GM21367 (cell line): ENCODE data around the gene PPP1R18.
"Not testable (repeated sequence)": the region's sequence is repeated elsewhere in the genome, so short reads cannot be mapped to it uniquely, and the experiment has no call there.

Experiments used
- ATAC-seq: cut with Tn5 transposase; IDR thresholded peaks from one replicate; pipeline ENCODE4 v1.9.1; 2021; ENCODE audit not compliant: unreplicated experiment

Gene PPP1R18

DNA sequence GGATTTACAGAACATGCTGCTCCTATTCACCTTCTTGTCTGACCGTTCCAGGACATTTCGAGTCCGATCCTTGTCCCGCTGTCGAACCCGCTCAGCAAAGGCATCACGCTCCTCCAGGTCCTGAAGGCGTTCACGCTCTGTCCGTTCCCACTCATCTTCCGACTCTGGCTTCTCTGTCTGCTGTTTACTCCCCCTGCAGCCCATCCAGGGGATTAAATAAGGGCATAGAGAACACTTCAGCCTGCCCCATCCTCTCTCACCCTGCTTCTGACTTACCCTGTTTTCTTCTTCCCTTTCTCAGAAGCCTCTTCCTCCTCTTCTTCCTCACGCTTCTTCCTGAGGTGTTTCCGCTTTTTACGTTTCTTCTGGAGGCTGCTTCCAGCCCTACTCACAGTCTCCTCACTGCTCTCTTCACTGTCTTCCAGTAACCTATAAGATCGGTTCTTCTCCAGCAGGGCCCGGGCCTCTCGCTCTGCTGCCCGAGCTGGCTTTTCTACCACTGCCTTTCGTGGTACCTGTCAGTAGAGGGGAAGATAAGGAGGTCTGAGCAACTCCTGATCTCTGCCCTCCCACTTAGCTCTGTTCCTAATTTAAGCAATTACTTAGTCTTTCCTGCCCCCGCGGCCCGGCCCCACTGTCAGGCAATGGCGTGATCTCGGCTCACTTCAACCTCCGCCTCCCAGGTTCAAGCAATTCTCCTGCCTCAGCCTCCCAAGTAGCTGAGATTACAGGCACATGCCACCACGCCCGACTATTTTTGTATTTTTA, 15.5 kb downstream of the PPP1R18 start:
- no peak for ATAC-seq

DNA sequence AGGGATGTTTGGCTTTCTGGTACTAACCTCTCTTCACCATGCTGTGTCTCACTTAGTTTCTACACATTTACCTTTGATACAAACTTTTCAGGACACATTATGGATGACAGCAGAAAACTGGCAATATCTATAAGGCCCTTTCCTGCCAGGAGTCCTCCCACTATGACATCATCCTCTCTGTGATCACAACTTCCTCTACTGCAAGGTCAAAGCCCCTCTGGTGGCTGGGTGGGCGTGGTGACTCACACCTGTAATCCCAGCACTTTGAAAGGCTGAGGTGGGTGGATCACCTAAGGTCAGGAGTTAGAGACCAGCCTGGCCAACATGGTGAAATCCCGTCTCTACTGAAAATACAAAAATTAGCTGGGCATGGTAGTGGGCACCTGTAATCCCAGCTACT, 20.1 kb downstream of the PPP1R18 start:
- ATAC-seq: not testable (repeated sequence)

DNA sequence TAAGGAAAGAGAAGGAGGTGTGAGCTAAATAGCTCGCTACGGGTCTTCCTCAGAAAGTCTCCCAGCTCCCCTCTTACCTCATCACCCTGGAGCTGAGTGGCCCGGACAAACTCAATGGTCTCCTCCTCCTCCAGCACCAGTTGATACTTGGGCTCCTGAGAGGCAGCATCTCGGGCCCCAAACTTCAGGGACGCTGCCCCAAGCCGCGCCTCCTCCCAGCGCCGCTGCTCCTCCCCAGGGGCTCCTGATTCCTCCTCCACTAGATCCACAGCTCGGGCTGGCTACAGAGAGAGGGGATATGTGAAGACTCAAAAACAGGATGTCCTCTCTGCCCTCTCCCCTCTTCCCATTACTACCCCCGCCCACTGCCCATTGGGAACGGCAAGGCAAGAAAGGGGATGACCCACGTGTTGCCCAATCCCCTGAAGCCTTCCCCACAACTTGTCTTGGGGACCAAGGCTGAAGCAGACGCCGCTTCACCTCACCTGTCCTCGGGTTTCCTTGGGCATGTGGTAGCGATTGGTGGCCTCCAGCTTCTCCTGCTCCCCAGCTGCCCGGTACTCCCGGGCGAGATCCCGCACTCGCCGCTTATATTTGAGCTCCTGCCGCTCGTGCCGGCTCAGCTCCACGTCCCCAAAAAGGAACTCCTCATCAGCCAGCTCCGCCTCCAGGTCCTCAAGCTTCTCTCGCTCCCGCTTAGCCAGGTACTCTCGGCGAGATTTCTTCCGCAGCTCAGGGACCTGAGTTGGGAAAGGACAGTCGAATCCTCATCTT, 21.3 kb downstream of the PPP1R18 start:
- no peak for ATAC-seq

DNA sequence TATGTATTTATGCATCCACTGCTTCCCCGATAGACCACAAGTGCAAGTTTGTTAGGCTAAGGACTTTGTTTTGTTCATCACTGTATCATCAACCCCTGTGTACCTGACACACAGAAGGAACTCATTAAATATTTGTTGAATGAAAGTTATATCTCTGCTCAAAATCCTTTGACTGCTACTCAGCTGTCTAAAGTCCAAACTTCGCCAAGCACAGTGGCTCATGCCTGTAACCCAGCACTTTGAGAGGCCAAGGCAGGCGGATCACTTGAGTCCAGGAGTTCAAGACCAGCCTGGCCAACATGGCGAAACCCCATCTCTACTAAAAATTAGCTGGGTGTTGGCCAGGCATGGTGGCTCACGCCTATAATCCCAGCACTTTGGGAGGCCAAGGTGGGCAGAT, 28.5 kb downstream of the PPP1R18 start:
- ATAC-seq: not testable (repeated sequence)

DNA sequence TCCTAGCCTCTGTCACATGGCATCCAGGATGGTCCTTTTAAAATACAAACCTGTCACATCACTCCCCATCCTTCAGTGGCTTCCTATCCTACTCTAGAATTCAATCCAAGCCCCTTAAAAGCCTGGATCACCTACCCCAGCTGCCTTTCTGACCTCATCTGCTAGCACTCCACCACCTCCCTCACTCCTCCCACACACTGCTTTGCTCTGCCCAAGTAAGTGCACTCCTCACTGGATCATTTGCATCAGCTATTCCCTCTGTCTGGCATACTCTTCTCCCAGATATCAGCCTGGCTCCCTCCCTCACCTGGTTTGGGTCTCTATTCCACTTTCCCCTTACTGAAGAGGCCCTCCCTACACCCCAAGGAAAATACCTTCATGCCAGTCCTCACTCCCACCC, 29.0 kb downstream of the PPP1R18 start:
- no peak for ATAC-seq

DNA sequence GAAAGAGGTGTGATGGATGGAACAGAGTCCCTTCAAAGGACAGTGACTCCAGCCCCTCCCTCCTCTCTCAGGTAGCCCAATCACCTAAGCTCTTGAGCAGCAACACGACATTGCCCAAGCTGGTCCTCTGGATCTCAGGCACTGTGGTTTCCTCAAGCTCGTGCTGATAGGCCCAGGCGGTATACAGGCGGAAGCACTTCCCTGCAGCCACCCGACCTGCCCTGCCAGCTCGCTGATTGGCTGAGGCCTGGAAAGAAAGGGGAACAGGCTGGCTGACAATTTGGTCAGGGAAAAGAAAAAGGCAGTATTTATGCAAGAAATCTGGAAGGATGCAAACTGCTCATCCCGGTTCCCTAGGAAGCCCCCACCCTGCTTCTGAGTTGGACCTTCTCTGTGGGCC, 29.9 kb downstream of the PPP1R18 start:
- ATAC-seq: no peak

DNA sequence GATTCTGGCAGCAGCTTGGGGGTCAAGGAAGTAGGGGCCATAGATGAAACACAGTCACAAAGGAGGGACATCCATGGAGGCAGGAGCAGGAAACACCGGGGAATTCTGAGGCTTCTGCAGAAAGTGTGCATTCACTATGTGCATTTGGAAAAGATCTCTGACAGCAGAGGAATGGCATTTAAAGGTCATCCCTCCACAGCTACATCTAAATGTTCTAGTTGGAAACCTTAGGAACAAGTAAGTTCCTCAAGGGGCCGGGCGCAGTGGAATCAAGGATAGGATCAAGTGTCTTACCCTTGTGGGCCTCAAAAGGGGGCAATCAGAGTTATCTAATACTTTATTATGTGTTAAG, 30.7 kb downstream of the PPP1R18 start:
- ATAC-seq: no peak

DNA sequence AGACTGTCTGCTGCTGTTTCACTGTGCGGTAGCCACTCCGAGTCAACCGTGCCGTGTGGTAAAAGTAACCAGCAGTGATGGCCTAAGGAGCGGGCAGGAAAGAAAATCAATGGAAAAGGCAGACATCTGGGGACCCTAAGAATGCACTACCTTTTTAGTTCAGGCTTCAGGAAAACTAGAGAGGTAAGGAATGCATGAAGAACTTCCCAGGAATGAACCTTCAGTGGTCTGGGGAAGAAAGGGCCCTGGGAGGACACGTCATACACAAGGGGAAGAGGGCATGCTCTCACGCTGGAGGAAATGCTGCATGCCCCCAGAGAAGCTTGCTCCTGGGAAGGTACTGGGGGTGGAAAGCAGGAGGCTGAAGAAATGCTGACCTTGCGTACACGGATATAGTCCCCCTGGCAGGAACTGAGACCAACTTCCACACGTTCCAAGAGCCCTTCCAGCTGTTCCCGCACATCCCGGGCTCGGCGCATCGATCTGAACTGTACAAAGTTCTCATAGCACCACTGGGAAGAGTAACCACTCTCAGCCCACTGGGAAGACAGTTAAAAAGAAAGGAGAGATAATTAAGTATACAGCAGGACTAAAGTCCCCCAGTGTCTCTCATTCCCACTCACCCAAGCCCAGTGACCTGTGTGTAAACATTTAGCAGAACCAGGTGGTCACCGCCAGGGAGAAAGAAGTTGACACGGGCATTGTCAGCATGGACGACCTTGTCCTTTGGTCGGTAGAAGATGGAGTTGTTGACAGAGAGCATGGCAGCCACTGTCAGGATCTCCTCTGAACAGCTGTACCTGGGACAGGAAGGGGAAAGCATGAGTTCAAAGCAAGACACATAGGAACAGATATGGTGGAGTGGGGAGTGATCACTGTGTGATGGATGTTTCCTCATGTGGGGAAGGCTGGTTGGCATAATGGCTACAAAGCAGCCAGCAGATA, 31.4 kb downstream of the PPP1R18 start:
- ATAC-seq: no peak

DNA sequence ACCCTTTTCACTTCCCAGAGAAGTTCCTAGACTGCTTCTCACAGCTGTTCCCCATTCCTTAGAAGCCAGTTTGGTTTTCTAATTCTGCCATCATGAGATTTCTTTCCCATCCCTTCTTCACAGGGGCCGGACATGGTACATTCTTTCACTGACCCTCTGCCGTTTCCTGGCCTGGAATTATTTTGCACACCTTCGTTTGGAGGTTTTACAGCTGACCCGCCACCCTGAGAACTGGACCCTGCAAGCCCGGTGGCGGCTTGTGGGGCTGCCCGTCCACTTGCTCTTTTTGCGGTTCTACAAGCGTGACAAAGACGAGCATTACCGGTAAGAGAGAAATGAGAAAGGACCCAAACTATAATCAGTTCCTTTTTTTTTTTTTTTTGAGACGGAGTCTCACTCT, 35.3 kb downstream of the PPP1R18 start:
- ATAC-seq: no peak

DNA sequence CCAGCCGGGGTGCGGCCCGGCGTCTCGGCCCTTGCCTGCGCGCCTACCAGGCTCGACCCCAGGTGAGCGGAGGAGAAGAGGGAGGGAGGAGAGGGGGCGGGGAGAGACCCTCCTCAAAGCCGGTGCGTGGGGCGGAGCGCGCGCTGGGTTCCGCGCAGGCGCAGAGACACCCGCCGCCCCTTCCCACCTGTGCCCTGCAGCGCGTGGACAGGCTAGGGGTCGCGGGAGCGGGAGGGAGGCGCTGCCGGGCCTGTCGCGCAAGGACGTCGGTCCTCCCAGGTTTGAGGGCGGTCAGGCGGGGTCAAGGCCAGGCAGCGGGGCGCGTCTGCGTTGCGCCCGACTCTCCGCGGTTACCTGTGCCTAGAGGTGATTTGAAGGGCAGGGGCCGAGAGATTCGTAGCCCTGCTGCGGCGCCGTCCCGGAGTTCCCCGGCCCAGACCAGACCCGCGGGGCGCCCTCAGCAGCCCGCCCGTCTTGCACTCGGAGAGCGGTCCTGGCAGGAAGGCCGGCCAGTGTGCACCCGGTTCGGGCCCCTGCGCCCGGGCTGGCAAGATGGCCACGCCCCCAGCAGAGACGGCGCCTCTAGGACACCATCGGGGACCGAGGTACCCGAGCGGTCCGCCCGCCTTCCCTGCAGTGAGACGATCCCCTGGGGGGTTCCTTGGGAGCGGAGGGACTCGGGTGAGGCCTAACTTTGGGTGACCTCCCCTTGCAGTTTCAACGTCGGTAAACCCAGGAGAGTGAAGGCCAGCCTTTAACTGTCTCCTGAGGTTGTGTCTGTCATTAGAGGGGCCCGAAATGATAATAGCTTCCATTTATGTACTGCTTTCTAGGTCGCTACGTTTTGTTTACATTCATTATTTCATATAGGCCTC, 39.0 kb downstream of the PPP1R18 start:
- ATAC-seq: peak; percentile 50

DNA sequence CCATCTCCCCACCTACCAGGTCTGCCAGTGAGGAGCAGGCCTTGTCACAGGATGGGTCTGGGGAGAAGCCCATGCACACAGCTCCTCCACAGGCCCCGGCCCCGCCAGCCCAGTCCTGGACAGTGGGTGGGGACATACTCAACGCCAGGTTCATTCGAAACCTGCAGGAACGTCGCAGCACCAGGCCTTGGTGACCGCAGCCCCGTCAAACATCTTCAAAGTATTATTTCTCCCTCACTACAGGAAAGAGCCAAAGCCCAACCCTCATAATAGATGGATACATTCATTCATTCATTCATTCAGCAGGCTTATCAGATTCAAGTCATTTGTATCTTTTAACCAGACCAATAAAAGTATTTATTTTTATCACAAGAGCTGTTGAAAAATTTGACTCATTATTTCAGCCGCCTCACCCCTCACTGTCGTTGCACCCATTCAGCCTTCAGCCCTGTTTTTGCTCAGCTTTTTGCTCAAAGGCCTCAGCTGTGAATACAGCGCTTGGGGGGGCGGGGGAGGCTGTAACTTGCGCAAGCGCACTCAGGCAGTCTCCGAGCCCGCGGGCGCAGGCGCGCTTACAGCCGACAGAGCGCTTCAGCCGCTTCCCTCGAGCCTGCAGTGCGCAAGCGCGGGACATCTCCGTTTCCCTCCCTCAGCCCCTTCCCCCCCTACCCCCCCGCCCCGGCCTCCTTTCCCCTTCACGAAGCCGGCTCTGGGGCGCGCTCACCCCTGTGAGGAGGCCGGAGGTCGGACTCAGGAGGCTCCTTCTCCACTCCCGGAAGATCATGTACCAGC, 39.8 kb downstream of the PPP1R18 start, which contains the start of gene C6orf136:
C6orf136 (plus strand) TSS at position 684 of the 792 bp plus-strand sequence; CDS start at position 783, 99 bp downstream.
- ATAC-seq: peak; percentile 44

DNA sequence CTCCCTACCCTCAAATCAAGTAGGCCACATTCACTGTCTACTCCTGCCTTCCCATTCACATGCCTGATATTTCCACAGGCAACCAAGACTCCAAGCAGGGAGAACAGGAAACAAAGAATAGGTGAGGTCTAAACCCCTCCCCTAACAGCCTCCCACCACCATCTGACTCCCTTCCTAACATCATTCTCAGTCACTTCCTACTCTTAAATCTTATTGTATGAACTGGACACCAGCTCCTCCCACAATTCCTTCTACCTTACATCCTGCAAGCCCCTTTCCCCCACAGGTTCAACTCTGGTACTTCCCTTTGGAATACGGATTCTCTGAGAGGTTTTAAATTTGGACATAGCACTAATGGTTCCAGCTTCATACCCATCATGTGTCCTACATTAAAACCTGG, 40.5 kb downstream of the PPP1R18 start:
- ATAC-seq: no peak

DNA sequence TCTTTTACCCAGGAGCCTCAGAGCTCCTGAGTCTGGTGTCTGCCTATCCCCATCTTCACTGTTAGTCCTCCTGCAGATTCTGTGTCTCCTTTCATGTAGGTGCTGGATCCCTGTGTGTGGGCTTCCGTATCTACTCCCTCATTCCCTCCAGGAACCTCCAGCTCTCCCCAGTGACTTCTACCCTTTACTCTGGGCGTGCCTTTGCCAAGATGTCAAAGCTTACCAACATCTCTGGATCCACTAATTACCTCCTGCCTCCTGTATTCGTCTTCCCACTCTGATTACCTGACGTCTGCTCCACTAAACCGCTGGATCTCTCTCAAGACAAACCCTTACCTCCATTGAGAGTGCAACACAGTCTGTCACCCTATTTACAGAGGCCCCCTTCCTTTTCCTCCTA, 41.7 kb downstream of the PPP1R18 start:
- no peak for ATAC-seq

DNA sequence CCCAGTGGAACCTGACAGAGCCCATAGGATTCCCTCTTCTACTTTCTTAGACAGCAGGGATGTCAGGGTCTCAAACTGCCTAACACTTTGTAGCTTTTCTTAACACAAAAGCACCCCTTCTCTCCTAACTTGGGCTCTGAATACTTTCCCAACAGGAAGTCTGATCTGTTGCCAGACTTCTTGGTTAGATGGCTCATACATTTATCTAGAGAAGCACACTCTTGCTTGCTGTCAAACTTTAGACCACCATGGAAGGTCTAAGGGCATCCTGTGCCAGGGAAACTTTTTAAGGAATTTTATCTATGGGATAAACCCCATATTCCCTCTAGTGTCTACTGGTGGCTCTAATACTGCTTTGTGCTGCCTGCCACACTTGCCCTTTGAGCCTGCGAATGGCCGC, 42.8 kb downstream of the PPP1R18 start:
- ATAC-seq: no peak

DNA sequence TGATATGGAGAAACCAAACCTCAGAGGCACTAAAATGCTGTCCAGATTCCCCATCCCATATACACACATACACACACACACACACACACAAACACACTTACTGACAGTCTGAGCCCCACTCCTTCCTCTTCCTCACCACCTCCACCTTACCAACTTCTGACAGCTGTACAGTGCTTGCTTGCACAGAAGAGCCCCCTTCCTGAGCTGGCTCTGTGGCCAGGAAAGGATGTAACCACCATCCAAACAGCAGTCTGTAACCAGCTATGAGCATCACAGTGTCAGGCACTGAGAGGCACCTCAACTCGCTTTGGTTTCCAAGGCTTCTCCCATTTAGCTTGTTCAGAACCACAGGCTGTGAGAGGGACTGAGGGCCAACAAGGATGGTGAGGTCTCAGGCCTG, 45.4 kb downstream of the PPP1R18 start:
- no peak for ATAC-seq

DNA sequence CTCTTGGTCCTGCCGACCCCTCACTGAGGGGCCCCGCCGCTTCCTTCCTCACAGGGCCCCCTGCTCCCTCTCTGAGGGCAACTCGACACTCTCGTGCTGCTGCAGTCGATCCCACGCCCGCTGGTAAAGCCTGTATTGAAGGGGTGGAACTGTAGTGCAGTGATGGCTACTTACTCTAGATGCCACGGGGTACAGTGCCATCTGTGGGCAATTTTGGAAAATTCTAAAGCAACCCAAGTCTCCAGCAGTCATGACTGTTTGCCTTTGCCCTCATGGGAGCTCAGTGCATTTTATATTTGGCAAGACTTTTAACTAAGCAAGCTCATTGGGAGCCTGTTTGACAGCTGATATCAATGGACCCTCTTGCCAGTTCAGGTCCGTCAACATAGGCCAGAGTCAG, 46.0 kb downstream of the PPP1R18 start:
- no peak for ATAC-seq

DNA sequence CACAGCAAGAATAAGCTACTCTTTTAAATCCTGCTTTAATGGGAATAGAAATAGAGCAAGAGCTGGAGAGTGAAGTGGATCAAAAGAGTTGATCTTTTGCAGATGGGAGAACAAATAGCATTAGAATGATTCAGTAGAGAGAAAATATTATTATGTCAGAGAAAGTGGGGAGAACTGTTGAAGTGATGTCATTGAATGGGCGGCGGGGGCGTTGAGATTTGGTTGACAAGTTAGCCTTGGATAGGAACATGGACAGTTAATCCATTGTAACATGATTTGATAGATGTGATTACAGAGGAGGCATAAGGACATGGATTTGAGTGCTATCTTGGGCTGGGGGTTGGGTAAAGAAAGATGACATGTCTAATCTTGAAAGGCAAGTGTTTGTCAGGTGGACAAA, 50.6 kb downstream of the PPP1R18 start:
- no peak for ATAC-seq

DNA sequence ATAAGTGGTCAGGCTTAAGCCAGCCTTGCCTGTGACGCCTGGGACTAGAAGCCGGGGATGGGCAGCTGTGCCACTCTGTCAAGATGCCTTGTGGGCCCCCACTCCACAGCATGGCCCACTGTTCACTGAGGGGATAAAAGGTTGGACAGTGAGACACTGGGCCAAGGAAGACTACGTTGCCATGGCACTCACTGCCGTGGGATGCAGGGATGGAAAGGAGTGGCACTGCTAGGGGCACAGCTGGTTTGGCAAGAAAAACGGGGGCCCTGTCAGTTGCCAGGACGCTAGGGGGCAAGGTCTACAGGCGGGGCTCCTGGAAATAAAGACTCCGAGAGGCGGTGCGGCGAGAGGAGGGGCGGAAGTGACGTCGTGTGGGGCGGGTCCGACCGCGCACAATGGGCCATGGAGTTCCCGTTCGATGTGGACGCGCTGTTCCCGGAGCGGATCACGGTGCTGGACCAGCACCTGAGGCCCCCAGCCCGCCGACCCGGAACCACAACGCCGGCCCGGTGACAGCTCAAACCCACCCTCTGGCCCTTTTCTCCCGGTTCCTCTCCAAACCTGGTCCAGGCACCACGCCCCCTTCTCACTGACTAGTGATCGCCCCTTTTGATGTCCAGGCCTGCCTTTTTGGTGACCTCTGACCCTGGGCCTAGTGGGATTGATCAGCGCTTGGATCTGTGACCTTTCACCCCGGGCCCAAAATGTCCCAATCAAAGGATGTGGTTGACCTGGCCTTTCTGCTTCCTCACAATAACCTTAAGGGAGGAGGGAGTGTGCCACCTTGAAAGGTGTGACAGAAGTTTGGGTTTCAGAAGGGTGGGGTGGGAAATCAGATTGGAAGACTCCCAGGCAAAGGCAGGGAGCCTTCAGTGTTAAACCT, 59.7 kb downstream of the PPP1R18 start, which contains the start of gene ATAT1:
ATAT1 (plus strand) TSS at position 391 of the 883 bp plus-strand sequence.
- peak; percentile 70 for ATAC-seq
